Kidney (tissue), 14 donors: ENCODE measurements around the gene RIPK1. TPM values are rescaled to one million over a fixed set of nuclear protein-coding genes. Genes with fewer than 3 reads are reported as not detected.
"Not testable (repeated sequence)": the region's sequence is repeated elsewhere in the genome, so short reads cannot be mapped to it uniquely, and the experiment has no call there.

Experiments used
- DNase-seq, 5 donors: peaks; one replicate each; pipeline ENCODE4 v3.0.0-alpha.2; 2013 to 2020
- FAIRE-seq: peaks from 2 replicates; lab custom pipeline; 2012; peaks lifted over from hg19 to GRCh38; lab: Jason Lieb, UNC
- H3K27ac ChIP-seq, 2 donors: one replicate each; pipeline ENCODE4 v1.7.0; 2013; ENCODE audit warnings: low read depth in 2 of 2, low read length in 2 of 2, inconsistent platforms in 1 of 2
- H3K27me3 ChIP-seq: one replicate; pipeline ENCODE4 v1.7.1; 2013; ENCODE audit warnings: low read length, inconsistent platforms; ENCODE audit not compliant: control insufficient read depth, insufficient read depth
- H3K36me3 ChIP-seq, 3 donors: one replicate each; pipeline versions ENCODE4 v1.7.0 to v1.7.1; 2013; ENCODE audit warnings: low read length in 3 of 3, control low read depth in 1 of 3, inconsistent platforms in 1 of 3; ENCODE audit not compliant: insufficient read depth in 3 of 3, control insufficient read depth in 2 of 3
- H3K4me1 ChIP-seq, 3 donors: one replicate each; pipeline versions ENCODE4 v1.7.0 to v1.7.1; 2013; ENCODE audit warnings: low read length in 3 of 3, inconsistent platforms in 1 of 3, low read depth in 1 of 3; ENCODE audit not compliant: control insufficient read depth in 2 of 3, insufficient read depth in 2 of 3
- H3K4me3 ChIP-seq, 3 donors: one replicate each; pipeline versions ENCODE4 v1.7.0 to v1.8.1; 2013; ENCODE audit warnings: low read length in 3 of 3, control low read depth in 1 of 3, inconsistent platforms in 1 of 3
- H3K9ac ChIP-seq, 3 donors: one replicate each; pipeline versions ENCODE4 v1.7.0 to v1.7.1; 2013; ENCODE audit warnings: low read length in 3 of 3, control low read depth in 1 of 3, inconsistent platforms in 1 of 3
- H3K9me3 ChIP-seq, 3 donors: one replicate each; pipeline versions ENCODE4 v1.7.0 to v1.7.1; 2013; ENCODE audit warnings: low read length in 3 of 3, control low read depth in 1 of 3, inconsistent platforms in 1 of 3; ENCODE audit not compliant: control insufficient read depth in 2 of 3, insufficient read depth in 1 of 3
- CTCF ChIP-seq: IDR thresholded peaks from 3 replicates; pipeline ENCODE4 v1.5.1; 2012; ENCODE audit warnings: mild to moderate bottlenecking, moderate library complexity, borderline replicate concordance; ENCODE audit not compliant: insufficient read depth; ENCODE audit errors: extremely low read depth
- intact Hi-C: fragments of 100-400 bp; cut with DNase I; formaldehyde crosslinking; loops from one replicate; pipeline ENCODE4 v1.11.1; 2022
- polyA plus RNA-seq: library from polyadenylated mRNA; stranded (reverse); fragments of 350-450 nt; fragmentation: Illumina TruSeq; extraction: RNeasy Lipid Tissue Mini Kit (QIAGEN cat#74804); gene quantifications from one replicate; pipeline ENCODE4 v1.2.3, GENCODE V29; 2014; ENCODE audit warnings: low read depth, low replicate concordance; ENCODE audit not compliant: insufficient read depth
- total RNA-seq: library from RNA; stranded (reverse); fragmentation: NEBNext Ultra II Directional; extraction: Animal tissue kit (Norgen Biotek cat#: 25700); gene quantifications from one replicate; pipeline ENCODE4 v1.2.1, GENCODE V29; 2021
- donor health status: control.
- donor health status: control.
- donor health status: control.
- donor health status: control.
- donor health status: control.
- donor health status: DM: yes; HTN: yes; CAD: no.
- donor health status: Normal renal cell carcinoma (clear cell type).

RIPK1 gene
- total and polyA plus RNA-seq, 2 donors from 2014 or later, result 14.7 to 30.4 TPM

GRCh38 chr6:3053231-3053508, 15.1 kb upstream of the RIPK1 start:
- no peak for FAIRE-seq
- Histone ChIP-seq H3K9ac (peak overlapping the region in 1 of 3 donors; percentile 37), H3K27ac (no peak overlapping the region), H3K27me3 (no peaks in the 10 kb centered on the region), H3K36me3 (no peaks in the 10 kb centered on the region), H3K4me1 (peaks cover 0 to 2% (median 0%) of the 10 kb centered on the region in 3 donors), H3K9me3 (no peaks in the 10 kb centered on the region), H3K4me3 (peak overlapping the region; percentile 17 to 49 (median 44))
- no peak for TF ChIP-seq CTCF
- intact Hi-C loops, result no loop called here
- DNase-seq, result no peak

- not testable (repeated sequence) for FAIRE-seq, H3K9ac ChIP-seq, H3K9me3 ChIP-seq, H3K27ac ChIP-seq, H3K36me3 ChIP-seq, H3K27me3 ChIP-seq, H3K4me1 ChIP-seq
- peak overlapping the region; percentile 14 to 44 (median 32) for H3K4me3 ChIP-seq
- intact Hi-C loops, result loop anchor here (5.0 kb wide), 1 partner anchor 57 kb away; the partner anchor contains the start of gene NQO2
- peak in 3 of 5 donors; percentile 36 to 69 (median 64) for DNase-seq
These were observed 13.8 kb upstream of the RIPK1 start for GRCh38 chr6:3054229-3055157.

GRCh38 chr6:3055158-3055499, 13.2 kb upstream of the RIPK1 start:
- not testable (repeated sequence) for H3K9me3 ChIP-seq, DNase-seq, H3K4me1 ChIP-seq, H3K36me3 ChIP-seq, H3K27me3 ChIP-seq, H3K27ac ChIP-seq, H3K4me3 ChIP-seq, FAIRE-seq, H3K9ac ChIP-seq
- intact Hi-C loops, result loop anchor here (5.0 kb wide), 1 partner anchor 58 kb away; the partner anchor contains the start of gene NQO2

GRCh38 chr6:3057063-3057770, 11.1 kb upstream of the RIPK1 start:
- no peak overlapping the region for H3K9ac ChIP-seq
- H3K36me3 ChIP-seq, result no peaks in the 10 kb centered on the region
- TF ChIP-seq CTCF, result no peak
- H3K4me1 ChIP-seq, result peaks cover 0 to 2% (median 0%) of the 10 kb centered on the region in 3 donors
- H3K9me3 ChIP-seq, result no peaks in the 10 kb centered on the region
- no peak overlapping the region for H3K4me3 ChIP-seq
- intact Hi-C loops, result loop anchor here (5.0 kb wide), 1 partner anchor 60 kb away; the partner anchor contains the start of gene NQO2
- DNase-seq (no peak), FAIRE-seq (no peak)
- no peaks in the 10 kb centered on the region for H3K27me3 ChIP-seq
- no peak overlapping the region for H3K27ac ChIP-seq
